HG03439 (cell line): ENCODE results near the gene MAGI3.

Experiments used
- ATAC-seq: cut with Tn5 transposase; IDR thresholded peaks from one replicate; pipeline ENCODE4 v1.9.1; 2021; ENCODE audit warnings: mild to moderate bottlenecking, moderate library complexity; ENCODE audit not compliant: unreplicated experiment

MAGI3 gene

DNA sequence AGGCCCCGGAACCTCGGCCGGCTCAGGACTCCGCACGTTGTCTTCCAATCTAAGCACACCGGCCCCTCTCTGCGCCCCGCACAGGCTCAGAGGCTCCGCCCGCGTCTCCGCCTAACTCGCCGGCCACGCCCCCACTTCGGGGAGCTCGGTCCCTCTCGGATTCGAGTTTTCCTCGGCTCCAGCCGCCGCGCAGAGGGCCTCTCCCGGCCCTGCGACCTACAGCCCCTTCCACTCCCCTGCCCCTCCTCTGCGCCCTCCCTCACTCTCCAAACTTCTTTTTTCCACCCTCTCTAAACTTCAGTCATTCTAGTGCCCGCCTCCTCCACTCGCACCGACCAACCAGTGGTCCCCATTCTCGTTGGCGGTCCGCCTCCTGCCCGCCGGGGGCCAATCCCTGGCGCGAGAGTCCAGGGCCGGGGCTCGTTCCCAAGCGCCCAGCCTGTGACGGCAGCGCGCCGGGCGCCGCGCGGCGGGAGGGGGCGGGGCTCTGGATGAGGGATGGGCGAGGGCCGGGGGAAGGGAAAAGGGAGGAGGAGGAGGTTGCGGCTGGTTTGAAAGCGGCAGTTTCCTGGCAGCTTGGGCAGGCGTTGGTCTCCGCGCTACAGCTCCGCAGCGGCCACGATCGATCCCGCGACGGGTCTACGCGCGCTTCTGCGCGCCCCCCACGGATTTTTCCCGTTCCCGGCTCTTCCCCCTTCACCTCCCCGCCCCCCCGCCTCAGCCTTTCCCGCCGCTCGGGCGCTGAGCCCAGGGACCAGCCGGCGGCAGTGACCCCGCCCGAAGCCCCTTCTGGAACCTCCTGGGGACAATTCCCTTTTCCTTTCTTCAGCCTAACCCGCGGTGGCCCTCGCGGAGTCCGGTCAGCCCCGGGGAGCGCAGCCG is at the start of gene MAGI3:
Gene MAGI3 (plus strand): TSS at position 563 of the 882 bp plus-strand sequence. CDS start 519 bp downstream, outside the sequence.
- peak; percentile 100 for ATAC-seq

DNA sequence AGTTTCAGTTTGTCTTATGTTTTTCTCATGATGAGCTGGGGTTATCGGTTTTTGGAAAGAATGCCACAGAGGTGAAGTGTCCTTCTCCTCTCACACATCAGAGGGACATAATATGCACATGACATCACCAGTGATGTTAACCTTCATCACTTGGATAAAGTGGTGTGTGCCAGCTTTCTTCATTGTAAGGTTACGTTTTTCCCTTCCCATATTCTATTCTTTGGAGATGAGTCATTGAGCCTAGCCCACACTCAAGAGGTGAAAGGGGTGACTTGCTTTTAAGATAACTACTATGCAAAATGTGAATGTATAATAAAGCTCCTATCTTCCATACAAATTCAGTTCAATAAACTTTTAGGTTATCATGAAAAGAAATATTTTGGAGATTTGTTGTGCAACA is 36.7 kb upstream of the MAGI3 start:
- ATAC-seq, result no peak

DNA sequence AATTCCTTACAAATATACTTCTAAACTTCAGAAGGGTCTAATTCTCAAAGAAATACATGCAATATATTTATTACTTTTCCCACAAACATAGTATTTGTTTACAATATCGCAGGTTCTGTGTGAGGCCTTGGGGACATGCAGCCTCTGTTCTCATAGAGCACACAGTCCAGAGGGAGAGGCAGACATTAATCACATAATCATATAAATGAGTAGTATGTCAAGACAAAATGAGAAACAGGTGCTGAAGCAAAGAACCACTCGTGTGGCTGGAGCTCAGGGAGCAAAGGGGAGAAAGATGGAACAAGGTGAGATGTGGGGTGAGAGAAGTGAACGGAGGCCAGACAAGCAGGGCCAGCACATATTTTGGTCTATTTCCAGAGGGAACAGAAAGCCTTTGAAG is 26.4 kb upstream of the MAGI3 start:
- no peak for ATAC-seq

DNA sequence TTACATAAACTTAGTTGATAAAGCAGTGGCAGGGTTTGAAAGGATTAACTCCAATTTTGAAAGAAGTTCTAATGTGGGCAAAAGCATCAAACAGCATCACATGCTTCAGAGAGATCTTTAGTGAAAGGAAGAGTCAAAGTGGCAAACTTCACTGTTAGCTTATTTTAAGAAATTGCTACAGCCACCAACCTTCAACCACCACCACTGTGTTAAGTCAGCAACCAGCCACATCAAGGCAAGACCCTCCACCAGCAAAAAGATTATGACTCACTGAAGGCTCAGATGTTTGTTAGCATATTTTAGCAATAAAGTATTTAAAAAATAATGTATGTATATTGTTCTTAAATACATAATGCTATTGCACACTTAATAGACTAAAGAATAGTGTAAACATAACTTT is 21.3 kb upstream of the MAGI3 start:
- ATAC-seq, result no peak

DNA sequence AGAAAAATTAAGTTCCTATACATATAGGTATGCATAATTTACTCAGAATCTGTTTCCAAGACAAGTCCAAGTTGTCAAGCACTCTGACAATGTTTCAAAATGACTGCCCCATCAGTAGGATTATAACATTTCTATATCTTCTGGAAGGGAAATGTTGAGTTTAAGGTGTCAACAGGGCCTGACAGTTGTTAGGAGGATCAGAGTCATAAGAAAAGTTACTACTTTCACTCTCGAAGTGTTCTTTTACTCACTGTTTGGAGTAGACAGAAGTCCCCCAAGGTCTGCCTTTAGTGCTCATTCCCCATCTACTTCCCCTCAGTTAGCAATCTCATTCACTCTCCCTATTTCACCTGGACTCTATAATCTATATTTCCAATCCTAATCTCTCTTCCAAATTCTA is 20.6 kb upstream of the MAGI3 start:
- ATAC-seq, result no peak

DNA sequence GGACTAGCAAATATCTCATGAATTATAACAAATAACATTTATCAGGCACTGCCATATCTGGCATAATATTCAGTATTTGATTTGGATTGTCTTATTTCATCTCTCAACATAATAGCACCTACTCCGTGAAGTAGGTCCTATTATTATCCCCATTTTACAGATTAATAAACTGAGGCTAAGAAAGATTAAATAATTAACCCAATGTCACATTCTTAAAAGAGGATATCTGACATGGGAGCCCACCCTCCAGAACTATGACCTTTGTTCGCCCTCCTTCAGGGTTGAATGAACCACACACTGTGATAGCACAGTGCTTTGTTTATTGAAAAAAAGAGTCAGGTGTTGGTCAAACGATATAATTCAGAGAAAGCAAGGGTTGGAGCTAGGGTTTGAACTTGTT is 19.4 kb upstream of the MAGI3 start:
- no peak for ATAC-seq

DNA sequence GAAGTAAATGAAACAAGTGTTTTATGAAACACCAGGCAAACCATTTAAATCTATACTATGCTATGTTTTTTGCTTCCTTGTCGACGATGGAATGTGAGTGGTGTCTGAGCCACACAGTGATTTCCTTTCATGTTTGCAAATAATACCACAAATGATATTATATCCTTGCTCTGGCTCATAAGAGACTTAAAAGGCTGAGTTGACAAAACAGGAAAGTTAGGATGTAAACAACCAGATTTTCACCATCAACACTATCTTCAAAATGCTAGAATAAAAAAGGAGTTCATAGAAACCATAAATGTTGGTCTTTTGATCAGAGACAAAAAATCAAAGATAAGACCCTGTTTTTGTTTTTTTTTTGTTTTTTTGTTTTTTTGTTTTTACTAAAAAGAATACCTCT is 17.8 kb upstream of the MAGI3 start:
- no peak for ATAC-seq

DNA sequence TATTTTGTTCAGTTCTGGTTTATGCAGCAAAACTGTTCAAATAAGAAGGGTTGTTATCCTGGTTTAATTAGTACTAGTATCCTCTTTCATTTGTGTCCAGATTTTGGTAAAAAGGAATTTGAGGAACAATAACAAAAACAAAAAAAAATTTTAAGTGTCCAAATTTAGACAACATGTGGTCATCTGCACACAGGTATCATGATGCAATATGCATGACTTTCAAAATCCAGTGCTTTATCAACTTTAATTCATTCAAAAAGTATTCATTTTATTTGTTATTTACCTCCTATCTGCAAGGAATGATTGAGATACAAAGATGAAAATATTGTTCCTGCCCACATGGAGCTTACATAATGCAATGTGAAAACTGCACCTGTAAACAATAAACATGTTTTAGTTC is 16.7 kb upstream of the MAGI3 start:
- no peak for ATAC-seq

DNA sequence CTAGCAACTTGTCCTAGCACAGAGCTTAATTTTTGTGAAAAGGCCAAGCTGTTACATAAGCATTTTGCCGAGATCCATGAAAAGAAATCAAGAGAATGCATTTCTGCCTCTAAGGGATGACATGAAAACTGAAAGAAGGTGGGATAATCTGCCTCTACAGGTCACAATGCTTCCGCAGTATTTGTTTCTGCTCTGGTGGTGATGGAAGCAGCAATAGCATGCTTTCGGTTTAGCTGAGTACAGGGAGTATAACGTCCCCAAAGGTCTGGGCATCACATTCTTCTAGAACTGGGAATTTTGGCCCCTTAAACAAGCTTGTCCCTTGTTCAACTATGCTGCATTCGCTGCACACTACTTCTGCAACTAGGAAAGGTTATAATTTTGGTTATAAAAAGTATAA is 14.4 kb upstream of the MAGI3 start:
- ATAC-seq, result no peak

DNA sequence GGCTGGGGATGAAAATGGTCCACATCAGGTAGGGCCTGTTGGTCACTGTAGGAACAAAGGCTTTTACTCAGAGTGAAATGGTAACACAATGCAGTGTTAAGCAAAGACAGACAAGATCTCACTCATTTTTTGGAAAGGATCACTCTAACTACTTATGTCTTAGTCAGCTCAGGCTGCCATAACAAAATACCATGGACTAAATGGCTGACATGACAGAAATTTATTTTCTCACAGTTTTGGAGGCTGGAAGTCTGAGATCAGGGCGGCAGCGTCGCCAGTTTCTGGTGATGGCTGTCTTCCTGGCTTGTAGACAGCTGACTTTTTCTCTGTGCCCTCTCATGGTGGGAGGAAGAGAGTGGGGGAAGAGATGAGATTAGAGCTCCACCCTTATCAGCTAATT is 10.2 kb upstream of the MAGI3 start:
- ATAC-seq, result no peak

DNA sequence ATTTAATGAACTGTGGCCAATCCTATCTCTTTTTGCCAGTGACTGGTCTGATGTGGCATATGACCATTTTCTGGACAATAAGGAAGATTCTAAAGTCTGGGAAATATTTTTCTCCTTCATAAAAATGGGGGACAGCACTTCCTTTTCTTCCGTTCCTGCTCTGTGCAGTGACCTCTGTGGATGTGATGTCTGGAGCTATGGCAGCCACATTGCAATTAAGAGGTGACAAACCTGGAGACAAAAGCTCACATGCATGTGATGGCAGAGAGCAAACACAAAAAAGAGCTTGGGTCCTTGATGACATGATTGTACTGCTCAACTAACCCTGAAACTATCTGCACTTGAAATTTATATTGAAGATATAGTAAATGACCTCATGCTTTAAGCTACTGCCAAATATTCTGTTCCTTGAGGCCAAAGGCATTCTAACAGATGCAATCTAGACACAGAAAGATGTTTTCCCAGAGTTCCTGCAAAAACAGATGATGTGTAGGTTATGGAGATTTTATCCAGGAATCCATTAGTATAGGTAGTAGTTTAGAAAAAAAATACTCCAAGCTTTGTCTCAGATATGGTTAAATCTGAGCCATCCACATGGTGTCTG is 2.2 kb upstream of the MAGI3 start:
- no peak for ATAC-seq

DNA sequence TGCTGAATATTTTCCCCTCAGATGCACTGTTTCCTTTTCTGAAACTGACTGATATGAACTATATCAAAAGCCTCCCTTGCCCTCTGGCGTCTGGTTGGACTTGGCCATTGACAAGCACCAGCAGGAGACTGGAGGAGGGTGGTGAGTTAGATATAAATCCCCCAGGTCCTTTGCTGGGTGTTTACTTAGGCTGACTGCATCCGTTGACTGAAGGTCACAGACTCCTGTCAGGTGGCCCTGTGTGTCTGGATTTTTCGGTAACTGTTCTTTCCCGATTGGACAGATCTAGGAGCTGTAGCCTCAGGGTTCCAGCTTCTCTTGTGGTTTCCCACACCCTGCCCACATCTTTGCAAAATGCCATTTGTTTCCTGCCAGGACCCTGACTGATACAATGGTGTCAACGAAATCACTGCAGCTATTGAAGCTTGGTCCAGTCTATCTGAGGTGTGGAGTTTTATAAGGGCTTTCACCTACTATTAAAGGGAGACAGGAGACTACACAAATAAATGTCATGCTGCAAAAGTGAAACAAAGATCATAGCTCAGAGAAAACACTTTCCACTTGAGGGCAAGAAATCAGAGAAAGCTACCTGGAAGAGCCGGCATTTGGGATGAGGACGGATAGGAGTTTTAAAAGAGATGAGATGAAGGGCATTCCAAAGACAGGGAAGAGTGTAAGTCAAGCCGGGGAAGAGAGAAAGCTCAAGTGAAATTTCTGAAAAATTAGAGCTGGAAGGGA is 1.5 kb upstream of the MAGI3 start:
- no peak for ATAC-seq

DNA sequence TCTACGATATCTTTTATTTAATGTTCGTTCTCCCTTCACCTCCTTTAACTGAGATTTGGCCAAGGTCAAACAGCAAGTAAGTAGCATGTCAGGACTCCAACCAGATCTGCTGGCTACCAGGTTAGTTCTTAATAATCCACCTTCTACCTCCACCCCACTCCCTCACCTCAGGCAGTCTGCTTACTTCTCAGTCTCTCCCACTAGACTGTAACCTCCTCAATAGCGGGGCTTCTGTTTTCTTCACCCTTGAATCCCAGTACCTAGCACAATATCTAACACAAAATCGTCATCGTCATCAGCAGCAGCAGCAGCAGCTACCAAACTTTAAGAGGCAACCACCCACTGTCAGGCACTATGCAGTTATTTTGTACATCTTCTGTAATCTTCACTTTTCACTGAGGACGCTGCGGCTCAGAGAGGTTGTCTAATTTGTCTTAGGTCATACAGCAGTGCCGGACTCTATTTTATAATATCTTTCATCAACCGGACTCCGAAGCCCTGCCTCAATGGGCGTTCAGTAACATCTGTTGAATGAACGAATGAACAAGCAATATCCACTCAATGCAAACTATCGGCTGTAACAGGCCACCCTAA is 859 bp upstream of the MAGI3 start:
- ATAC-seq, result no peak

DNA sequence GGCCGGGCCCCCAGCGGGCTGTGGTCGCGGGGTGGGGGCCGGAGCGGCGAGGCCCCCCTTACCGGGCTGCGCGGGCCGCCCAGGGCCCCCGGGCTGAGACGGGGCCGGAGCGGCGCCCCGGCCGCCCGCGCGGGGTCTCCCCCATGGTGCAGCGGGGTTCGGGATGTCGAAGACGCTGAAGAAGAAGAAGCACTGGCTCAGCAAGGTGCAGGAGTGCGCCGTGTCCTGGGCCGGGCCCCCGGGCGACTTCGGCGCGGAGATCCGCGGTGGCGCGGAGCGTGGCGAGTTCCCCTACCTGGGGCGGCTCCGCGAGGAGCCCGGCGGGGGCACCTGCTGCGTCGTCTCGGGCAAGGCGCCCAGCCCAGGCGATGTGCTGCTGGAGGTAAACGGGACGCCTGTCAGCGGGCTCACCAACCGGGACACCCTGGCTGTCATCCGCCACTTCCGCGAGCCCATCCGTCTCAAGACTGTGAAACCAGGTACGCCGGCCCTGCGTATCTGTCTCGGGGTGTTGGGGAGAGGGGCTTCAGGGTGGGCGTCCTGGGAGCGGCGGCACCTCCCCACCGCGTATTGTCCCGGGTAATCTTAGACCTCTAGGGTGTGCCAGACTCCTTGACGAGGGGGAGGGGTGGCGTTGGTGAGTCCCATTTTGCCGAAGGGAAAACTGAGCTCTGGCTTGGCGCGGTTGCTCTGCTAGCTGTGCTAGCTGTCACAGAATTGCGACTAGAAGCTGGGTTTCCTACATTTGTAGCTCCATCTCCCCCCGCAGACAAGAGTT is 745 bp downstream of the MAGI3 start:
- no peak for ATAC-seq

DNA sequence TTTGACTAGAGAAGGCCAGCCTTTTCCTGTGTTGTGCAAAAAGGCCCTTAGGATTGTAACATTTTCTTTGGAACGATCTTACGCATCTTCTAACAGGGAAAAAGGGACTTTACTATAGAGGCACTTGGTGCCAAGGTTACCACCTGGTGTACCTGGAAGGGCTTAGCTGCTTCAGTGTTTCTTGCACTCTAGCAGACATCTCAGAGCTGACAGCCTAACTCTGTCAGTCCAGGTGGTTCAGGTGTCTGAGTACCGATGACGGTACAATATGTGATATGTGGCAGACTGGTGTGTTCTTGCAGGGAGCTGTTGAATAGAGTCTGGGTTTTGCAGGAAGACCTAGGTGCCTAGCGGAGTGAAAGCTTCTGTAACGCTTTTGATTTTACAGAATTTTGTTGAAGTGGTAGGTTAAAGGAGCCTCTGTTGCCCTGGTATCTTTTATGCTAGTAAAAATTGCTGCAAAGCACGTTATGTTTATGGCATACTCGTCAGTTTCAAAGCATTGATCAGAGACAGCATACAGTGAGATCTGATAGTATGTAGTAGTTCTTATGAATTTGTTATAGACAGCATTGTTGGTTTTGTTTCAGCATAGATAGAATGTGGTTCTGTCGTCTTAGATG is 1.4 kb downstream of the MAGI3 start:
- no peak for ATAC-seq

DNA sequence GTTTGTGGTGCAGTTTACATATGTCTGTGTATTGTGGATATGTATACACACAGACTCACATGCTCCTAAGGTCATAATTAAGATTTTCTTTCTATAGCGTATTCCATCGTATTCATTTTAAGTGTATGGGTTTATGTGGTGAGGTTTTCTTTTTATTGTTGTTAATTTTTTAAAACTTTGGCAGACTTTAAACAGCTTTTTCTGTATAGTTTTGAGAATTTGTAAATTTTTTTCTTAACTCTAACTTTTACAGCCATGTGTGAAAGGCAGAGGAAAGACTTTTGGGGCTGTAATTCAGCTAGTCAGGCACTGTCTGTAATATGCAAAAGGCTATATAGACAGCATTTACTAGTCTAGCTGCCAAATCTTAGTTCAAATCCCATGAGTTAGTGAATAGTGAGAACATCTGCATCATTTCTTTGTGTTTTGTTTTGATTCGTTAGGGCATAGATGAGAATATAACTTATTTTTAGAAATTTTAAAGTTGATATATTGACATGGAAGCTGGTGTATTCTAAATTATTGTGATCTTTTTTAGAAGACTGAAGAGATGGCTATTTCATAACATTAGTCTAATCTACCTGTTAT is 2.3 kb downstream of the MAGI3 start:
- ATAC-seq, result no peak

DNA sequence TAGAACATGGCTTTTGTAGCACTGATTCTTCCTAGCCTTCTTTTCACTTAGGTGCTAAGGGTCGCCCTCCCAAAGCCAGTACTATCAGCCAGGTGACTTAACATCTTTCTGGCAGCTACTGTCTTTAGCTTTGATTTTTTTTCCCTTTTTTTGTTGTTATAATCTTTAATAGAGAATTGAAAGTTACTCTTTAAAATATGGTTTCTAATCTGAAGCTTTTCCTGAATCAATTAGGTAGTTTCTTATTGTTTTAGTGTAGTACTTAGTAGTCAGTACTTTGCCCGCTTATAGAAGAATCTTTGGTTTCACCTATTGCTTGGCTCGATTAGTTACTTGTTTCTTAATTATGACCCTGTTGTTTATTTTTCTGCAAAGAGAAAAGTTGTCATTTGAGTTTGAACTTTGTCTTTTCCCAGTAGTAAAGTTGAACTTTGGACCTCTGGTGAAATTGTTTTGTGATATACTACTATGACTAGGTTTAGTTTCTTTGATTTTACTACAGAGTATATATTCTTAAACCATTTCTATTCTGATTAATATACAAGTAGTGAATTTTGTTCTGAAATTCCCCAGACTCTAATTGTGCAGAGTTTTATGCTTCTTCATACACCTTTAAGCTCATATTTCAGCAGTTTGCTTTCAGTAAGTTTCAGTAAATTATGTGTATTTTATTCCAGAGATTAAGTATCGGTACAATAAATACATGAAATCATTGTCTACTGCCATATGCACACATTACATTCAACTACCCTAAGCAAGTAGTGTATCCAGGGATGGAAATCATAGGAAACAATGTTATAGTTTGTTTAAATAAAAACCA is 3.9 kb downstream of the MAGI3 start:
- no peak for ATAC-seq

DNA sequence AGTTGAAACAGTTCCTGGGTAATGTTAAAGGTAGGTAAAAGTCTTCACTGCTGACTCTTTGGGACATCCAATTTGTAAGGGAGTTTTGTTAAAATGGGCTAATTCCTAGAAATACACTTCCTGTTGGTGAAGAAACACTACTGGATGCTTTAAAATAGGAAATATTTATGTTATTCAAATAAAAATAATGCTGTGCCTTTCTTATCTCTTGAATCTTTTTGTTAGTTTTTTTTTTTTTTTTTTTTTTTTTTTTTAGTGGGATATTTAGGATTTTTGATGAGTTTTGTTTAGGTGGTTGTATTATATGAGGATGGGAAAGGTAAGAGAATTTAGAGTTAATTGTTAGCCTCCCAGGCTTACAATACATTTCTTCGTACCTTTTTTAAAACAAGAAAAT is 4.5 kb downstream of the MAGI3 start:
- no peak for ATAC-seq

DNA sequence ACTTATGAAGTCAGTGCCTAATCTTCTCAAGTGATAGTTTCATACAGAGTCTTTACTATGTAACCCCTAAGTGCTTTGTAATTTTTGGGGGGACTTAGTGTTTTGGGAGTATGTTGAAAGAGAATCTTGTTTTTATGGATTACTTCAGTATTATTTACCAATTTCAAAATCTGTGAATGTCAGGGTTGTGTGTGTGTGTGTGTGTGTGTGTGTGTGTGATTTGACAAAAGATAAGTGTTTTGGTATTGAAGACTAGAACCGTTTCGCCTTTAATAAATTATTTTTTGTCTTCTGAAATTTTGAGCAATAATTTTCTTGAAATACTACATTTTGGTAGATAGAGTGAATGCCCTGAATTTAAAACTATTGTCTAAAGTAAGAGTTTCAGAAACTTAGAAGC is 5.8 kb downstream of the MAGI3 start:
- no peak for ATAC-seq
